ENCODE results near the gene NPEPL1.

NPEPL1 gene

DNA sequence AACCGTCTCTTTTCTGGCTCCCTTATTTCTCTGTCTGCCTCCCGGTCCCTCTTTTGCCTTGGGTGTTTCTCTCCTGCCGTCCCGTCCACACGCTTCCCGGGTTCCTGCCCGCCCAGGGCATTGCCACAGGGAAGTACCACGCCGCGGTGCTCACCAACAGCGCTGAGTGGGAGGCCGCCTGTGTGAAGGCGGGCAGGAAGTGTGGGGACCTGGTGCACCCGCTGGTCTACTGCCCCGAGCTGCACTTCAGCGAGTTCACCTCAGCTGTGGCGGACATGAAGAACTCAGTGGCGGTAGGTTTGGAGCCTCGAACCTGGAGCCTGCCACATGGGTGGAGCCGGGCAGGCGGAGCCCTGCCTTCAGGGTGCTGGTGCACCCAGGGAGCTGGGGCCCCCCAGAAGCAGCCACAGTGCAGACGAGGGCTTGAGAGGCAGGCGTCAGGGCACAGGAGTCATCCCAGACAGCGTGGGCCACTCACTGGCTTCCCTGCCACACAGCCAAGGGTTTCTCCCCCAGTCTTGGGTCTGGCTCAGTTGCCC, 21.3 kb downstream of the NPEPL1 start:
- H3K4ac ChIP-seq (ENCODE audit: low read depth in 1 of 2, low read length in 2 of 2): no peak overlapping the region
- 95% methylated on average over 24 of the region's 24 CpGs for WGBS

DNA sequence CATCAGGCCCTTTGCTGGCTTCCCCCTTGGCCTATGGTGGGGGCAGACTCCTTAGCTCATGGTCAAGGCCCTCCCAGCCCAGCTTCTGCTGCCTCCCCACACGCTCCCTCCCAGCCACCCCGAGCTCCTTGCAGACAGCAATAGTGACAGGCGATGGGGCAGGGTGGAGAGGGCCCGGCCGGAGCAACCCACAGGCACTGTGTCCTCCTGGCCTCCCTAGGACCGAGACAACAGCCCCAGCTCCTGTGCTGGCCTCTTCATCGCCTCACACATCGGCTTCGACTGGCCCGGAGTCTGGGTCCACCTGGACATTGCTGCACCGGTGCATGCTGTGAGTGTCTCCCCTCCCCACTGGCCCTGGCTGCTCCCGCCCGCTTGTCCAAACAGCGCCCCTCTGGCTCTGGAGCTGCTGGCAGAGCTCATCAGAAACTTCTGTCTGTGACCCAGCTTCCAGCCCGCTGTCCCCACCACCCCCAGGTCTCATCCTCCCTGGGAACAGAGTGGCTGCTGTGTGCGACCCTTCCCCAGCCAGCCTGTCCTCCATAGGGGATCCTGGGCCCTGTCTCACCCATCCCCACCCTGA, 21.8 kb downstream of the NPEPL1 start:
- no peak for DNase-seq
- H2BK120ac ChIP-seq (ENCODE audit: low read depth, low read length): no peak overlapping the region
- H3K27ac ChIP-seq (ENCODE audit: low read length, poor library complexity, severe bottlenecking): no peak overlapping the region
- no peak overlapping the region for H2AK5ac ChIP-seq (ENCODE audit: low read length, severe bottlenecking)
- H3K18ac ChIP-seq (ENCODE audit: low read depth in 1 of 2, low read length in 2 of 2): no peak overlapping the region
- peaks cover 2 to 3% of the 10 kb centered on the region in 2 experiments for H3K27me3 ChIP-seq (ENCODE audit: control insufficient read depth in 1 of 2, insufficient read depth in 1 of 2, low read length in 2 of 2)
- H3K14ac ChIP-seq (ENCODE audit: low read length in 2 of 2): no peak overlapping the region
- no peak overlapping the region for H2BK12ac ChIP-seq (ENCODE audit: low read length in 2 of 2)
- H3K4ac ChIP-seq (ENCODE audit: low read depth in 1 of 2, low read length in 2 of 2): no peak overlapping the region
- H2AFZ ChIP-seq (ENCODE audit: low read depth, low read length): no peak overlapping the region
- no peak overlapping the region for H4K8ac ChIP-seq (ENCODE audit: low read length)
- H3K79me1 ChIP-seq (replicated peaks; ENCODE audit: low read length, poor library complexity, severe bottlenecking): no peaks in the 10 kb centered on the region
- H2BK5ac ChIP-seq (ENCODE audit: low read depth, low read length, poor library complexity, severe bottlenecking): no peak overlapping the region
- H3K9ac ChIP-seq (ENCODE audit: low read length): no peak overlapping the region
- no peak overlapping the region for H3K4me3 ChIP-seq (ENCODE audit: insufficient read depth in 1 of 2, low read depth in 1 of 2, low read length in 2 of 2)
- H4K91ac ChIP-seq (ENCODE audit: low read length): no peak overlapping the region
- H3K4me1 ChIP-seq (ENCODE audit: control insufficient read depth, insufficient read depth, low read depth, low read length): peaks cover 21% of the 10 kb centered on the region
- peaks cover 3 to 15% of the 10 kb centered on the region in 2 experiments for H3K36me3 ChIP-seq (ENCODE audit: control insufficient read depth in 1 of 2, insufficient read depth in 2 of 2, low read depth in 1 of 2, low read length in 2 of 2)
- H2BK15ac ChIP-seq (ENCODE audit: low read depth, poor library complexity, severe bottlenecking): no peak overlapping the region
- H3K23ac ChIP-seq (ENCODE audit: low read length in 2 of 2): no peak overlapping the region
- H3K4me2 ChIP-seq (ENCODE audit: low read length, poor library complexity, severe bottlenecking): no peak overlapping the region
- H3K9me3 ChIP-seq (ENCODE audit: control insufficient read depth, low read length): no peaks in the 10 kb centered on the region
- 94% methylated on average over 16 of the region's 16 CpGs for WGBS

More for the DNA sequence above, 21.3 kb downstream of the NPEPL1 start:
- H3K14ac ChIP-seq (ENCODE audit: low read length in 2 of 2): no peak overlapping the region
- no peak overlapping the region for H3K4me3 ChIP-seq (ENCODE audit: insufficient read depth in 1 of 2, low read depth in 1 of 2, low read length in 2 of 2)
- H3K27ac ChIP-seq (ENCODE audit: low read length, poor library complexity, severe bottlenecking): no peak overlapping the region
- peaks cover 21% of the 10 kb centered on the region for H3K4me1 ChIP-seq (ENCODE audit: control insufficient read depth, insufficient read depth, low read depth, low read length)
- no peak overlapping the region for H2AK5ac ChIP-seq (ENCODE audit: low read length, severe bottlenecking)
- H2BK15ac ChIP-seq (ENCODE audit: low read depth, poor library complexity, severe bottlenecking): no peak overlapping the region
- DNase-seq: no peak
- H2BK12ac ChIP-seq (ENCODE audit: low read length in 2 of 2): no peak overlapping the region
- H2AFZ ChIP-seq (ENCODE audit: low read depth, low read length): no peak overlapping the region
- no peak overlapping the region for H3K4me2 ChIP-seq (ENCODE audit: low read length, poor library complexity, severe bottlenecking)
- no peak overlapping the region for H2BK120ac ChIP-seq (ENCODE audit: low read depth, low read length)
- no peaks in the 10 kb centered on the region for H3K27me3 ChIP-seq (ENCODE audit: control insufficient read depth in 1 of 2, insufficient read depth in 1 of 2, low read length in 2 of 2)
- H3K18ac ChIP-seq (ENCODE audit: low read depth in 1 of 2, low read length in 2 of 2): no peak overlapping the region
- no peak overlapping the region for H4K8ac ChIP-seq (ENCODE audit: low read length)
- H3K9me3 ChIP-seq (ENCODE audit: control insufficient read depth, low read length): no peaks in the 10 kb centered on the region
- no peak overlapping the region for H3K23ac ChIP-seq (ENCODE audit: low read length in 2 of 2)
- H2BK5ac ChIP-seq (ENCODE audit: low read depth, low read length, poor library complexity, severe bottlenecking): no peak overlapping the region
- peaks cover 7 to 15% of the 10 kb centered on the region in 2 experiments for H3K36me3 ChIP-seq (ENCODE audit: control insufficient read depth in 1 of 2, insufficient read depth in 2 of 2, low read depth in 1 of 2, low read length in 2 of 2)
- H4K91ac ChIP-seq (ENCODE audit: low read length): no peak overlapping the region
- H3K79me1 ChIP-seq (replicated peaks; ENCODE audit: low read length, poor library complexity, severe bottlenecking): no peaks in the 10 kb centered on the region
- no peak overlapping the region for H3K9ac ChIP-seq (ENCODE audit: low read length)

DNA sequence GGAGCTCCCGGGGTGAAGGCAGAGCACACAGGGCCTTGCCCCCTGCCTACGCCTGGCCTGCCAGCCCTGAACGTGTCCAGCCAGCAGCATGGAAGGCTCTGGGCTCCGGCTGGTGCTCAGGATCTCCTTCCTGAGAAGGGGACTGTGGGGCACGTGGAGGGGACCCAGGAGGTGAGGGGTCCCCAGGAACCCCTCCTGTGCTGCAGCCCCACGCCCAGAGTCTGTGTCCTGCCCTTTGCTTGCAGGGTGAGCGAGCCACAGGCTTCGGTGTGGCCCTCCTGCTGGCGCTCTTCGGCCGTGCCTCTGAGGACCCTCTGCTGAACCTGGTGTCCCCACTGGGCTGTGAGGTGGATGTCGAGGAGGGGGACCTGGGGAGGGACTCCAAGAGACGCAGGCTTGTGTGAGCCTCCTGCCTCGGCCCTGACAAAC, 22.3 kb downstream of the NPEPL1 start:
- Histone ChIP-seq H2BK15ac (ENCODE audit: low read depth, poor library complexity, severe bottlenecking) (no peak overlapping the region), H3K36me3 (ENCODE audit: control insufficient read depth in 1 of 2, insufficient read depth in 2 of 2, low read depth in 1 of 2, low read length in 2 of 2) (peaks cover 0 to 12% of the 10 kb centered on the region in 2 experiments), H2BK120ac (ENCODE audit: low read depth, low read length) (no peak overlapping the region), H3K18ac (ENCODE audit: low read depth in 1 of 2, low read length in 2 of 2) (no peak overlapping the region), H2AFZ (ENCODE audit: low read depth, low read length) (no peak overlapping the region), H3K27ac (ENCODE audit: low read length, poor library complexity, severe bottlenecking) (no peak overlapping the region), H4K91ac (ENCODE audit: low read length) (no peak overlapping the region), H3K4me3 (ENCODE audit: insufficient read depth in 1 of 2, low read depth in 1 of 2, low read length in 2 of 2) (no peak overlapping the region), H3K4me1 (ENCODE audit: control insufficient read depth, insufficient read depth, low read depth, low read length) (peaks cover 21% of the 10 kb centered on the region), H3K79me1 (replicated peaks; ENCODE audit: low read length, poor library complexity, severe bottlenecking) (no peaks in the 10 kb centered on the region), H3K4ac (ENCODE audit: low read depth in 1 of 2, low read length in 2 of 2) (no peak overlapping the region), H3K9me3 (ENCODE audit: control insufficient read depth, low read length) (no peaks in the 10 kb centered on the region), H3K23ac (ENCODE audit: low read length in 2 of 2) (no peak overlapping the region), H3K4me2 (ENCODE audit: low read length, poor library complexity, severe bottlenecking) (no peak overlapping the region), H2BK12ac (ENCODE audit: low read length in 2 of 2) (no peak overlapping the region), H3K14ac (ENCODE audit: low read length in 2 of 2) (no peak overlapping the region), H4K8ac (ENCODE audit: low read length) (no peak overlapping the region), H3K9ac (ENCODE audit: low read length) (no peak overlapping the region), H2BK5ac (ENCODE audit: low read depth, low read length, poor library complexity, severe bottlenecking) (no peak overlapping the region), H3K27me3 (ENCODE audit: control insufficient read depth in 1 of 2, insufficient read depth in 1 of 2, low read length in 2 of 2) (peaks cover 7 to 8% of the 10 kb centered on the region in 2 experiments), H2AK5ac (ENCODE audit: low read length, severe bottlenecking) (no peak overlapping the region)
- no peak for DNase-seq
- 87% methylated on average over 14 of the region's 14 CpGs for WGBS

DNA sequence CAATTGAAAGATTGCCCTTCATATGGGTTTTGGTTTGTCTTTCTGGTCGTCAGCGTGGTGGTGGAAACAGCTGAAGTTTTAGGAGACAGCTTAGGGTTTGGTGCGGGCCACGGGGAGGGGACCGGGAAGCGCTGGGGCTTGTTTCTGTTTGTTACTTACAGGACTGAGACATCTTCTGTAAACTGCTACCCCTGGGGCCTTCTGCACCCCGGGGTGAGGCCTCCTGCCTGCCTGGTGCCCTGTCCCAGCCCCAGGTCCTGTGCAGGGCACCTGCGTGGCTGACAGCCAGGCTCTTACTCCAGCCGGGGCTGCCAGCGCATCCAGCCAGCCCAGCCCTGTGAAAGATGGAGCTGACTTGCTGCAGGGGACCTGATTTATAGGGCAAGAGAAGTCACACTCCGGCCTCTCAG, 22.8 kb downstream of the NPEPL1 start:
- 88% methylated on average over 11 of the region's 11 CpGs for WGBS
- no peak overlapping the region for H2BK5ac ChIP-seq (ENCODE audit: low read depth, low read length, poor library complexity, severe bottlenecking)

More for the DNA sequence above, 22.8 kb downstream of the NPEPL1 start:
- Histone ChIP-seq H3K14ac (ENCODE audit: low read length in 2 of 2) (no peak overlapping the region), H3K9me3 (ENCODE audit: control insufficient read depth, low read length) (no peaks in the 10 kb centered on the region), H2AK5ac (ENCODE audit: low read length, severe bottlenecking) (no peak overlapping the region), H3K18ac (ENCODE audit: low read depth in 1 of 2, low read length in 2 of 2) (no peak overlapping the region), H3K4me2 (ENCODE audit: low read length, poor library complexity, severe bottlenecking) (no peak overlapping the region), H4K91ac (ENCODE audit: low read length) (no peak overlapping the region), H2BK12ac (ENCODE audit: low read length in 2 of 2) (no peak overlapping the region), H3K27me3 (ENCODE audit: control insufficient read depth in 1 of 2, insufficient read depth in 1 of 2, low read length in 2 of 2) (peaks cover 11 to 12% of the 10 kb centered on the region in 2 experiments), H3K36me3 (ENCODE audit: control insufficient read depth in 1 of 2, insufficient read depth in 2 of 2, low read depth in 1 of 2, low read length in 2 of 2) (peaks cover 0 to 12% of the 10 kb centered on the region in 2 experiments), H2BK15ac (ENCODE audit: low read depth, poor library complexity, severe bottlenecking) (no peak overlapping the region), H3K23ac (ENCODE audit: low read length in 2 of 2) (no peak overlapping the region), H3K4ac (ENCODE audit: low read depth in 1 of 2, low read length in 2 of 2) (no peak overlapping the region), H3K4me3 (ENCODE audit: insufficient read depth in 1 of 2, low read depth in 1 of 2, low read length in 2 of 2) (no peak overlapping the region), H3K4me1 (ENCODE audit: control insufficient read depth, insufficient read depth, low read depth, low read length) (peaks cover 21% of the 10 kb centered on the region), H2BK120ac (ENCODE audit: low read depth, low read length) (no peak overlapping the region), H3K27ac (ENCODE audit: low read length, poor library complexity, severe bottlenecking) (no peak overlapping the region), H3K79me1 (replicated peaks; ENCODE audit: low read length, poor library complexity, severe bottlenecking) (no peaks in the 10 kb centered on the region), H3K9ac (ENCODE audit: low read length) (no peak overlapping the region), H4K8ac (ENCODE audit: low read length) (no peak overlapping the region), H2AFZ (ENCODE audit: low read depth, low read length) (no peak overlapping the region)
- no peak for DNase-seq

Measured in mesenchymal stem cell (in vitro differentiated cells and primary cell).